GM19240 (cell line): ENCODE measurements around the gene MAPK8.

Source experiments
- DNase-seq: peaks from one replicate; pipeline ENCODE4 v3.0.0; 2011; ENCODE audit warnings: low spot score; ENCODE audit not compliant: insufficient read length

MAPK8 gene

DNA sequence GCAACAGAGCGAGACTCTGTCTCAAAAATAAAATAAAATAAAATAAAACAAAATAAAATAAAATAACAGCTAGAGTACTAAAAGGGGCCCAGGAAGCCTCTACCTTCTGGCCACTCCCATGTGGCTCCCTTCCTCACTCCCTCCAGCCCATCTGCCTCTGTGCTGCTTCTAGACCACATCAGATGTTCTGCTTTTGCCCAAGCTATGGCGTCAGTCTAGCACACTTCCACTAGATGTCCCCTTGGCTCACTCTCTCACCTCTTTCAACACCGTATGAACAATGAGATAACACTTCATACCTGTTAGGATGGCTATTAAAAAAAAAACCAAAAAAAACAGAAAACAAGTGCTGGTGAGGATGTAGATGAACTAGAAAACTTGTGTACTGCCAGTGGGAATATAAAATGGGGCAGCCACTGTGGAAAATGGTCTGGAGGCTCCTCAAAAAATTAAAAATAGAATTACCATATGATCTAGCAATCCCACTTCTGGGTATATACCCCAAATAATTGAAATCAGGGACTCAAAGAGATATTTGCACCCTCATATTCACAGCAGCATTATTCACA, 166.1 kb downstream of the MAPK8 start:
- DNase-seq: no peak

DNA sequence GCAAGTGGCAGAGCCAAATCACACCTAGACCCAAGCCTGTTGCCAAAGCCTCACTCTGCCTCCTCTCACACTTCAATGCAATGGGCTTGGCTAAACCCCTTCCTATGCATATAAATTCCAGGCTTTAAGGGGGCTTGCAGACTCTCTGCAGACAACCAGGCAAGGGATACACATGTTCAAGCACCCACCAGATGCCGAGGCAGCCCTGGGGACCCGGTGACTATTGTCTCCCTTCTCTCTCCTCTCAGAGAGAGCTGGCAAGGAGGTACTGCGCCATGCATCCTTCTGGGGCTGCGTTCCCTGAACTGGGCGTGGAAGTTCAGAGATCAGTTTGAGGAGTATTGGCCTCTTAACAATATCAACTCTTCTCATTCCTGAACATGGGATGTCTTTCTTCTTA, 167.2 kb downstream of the MAPK8 start:
- no peak for DNase-seq

DNA sequence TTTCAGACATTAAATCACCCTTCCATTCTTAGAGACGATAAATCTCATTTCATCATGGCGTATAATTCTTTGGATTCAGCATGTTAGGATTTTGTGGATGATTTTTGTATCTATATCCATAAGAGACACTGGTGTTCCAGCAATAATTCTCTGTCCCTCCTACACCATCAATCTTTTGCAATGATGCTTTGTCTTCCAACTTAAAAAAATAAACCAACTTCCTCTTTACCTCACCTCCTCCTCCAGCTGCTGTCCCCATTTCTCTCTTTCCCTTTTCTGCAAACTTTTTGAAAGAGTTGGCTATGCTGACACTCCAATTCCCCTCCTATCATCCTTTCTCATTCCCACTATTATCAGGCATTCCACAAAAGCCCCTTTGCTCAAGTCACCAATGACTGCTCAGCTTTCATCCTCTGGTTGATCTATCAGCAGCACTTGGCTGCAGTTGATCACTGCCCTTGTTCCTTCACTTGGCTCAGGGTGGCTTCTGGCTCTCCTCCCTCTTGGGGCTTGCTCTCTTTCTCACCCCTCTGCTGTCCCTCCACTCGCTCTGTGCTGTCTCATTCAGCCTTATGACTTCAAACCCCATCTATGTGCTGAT, 168.4 kb downstream of the MAPK8 start:
- no peak for DNase-seq

DNA sequence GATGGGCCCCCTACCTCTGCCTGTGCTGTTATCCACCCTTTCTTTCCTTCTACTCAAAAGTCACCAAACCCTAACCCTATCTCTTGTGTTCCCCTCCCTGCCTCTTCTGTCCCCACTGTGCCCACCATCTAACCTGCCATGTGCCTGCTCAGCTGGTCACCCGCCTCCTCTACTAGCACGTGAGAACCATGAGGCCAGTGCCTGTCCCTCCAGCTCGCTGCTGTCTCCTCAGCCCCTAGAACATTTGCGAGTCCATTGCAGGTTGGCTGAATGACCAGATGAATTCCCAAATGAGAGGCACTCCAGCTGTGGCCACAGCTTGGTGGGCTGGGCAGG, 169.4 kb downstream of the MAPK8 start:
- no peak for DNase-seq

DNA sequence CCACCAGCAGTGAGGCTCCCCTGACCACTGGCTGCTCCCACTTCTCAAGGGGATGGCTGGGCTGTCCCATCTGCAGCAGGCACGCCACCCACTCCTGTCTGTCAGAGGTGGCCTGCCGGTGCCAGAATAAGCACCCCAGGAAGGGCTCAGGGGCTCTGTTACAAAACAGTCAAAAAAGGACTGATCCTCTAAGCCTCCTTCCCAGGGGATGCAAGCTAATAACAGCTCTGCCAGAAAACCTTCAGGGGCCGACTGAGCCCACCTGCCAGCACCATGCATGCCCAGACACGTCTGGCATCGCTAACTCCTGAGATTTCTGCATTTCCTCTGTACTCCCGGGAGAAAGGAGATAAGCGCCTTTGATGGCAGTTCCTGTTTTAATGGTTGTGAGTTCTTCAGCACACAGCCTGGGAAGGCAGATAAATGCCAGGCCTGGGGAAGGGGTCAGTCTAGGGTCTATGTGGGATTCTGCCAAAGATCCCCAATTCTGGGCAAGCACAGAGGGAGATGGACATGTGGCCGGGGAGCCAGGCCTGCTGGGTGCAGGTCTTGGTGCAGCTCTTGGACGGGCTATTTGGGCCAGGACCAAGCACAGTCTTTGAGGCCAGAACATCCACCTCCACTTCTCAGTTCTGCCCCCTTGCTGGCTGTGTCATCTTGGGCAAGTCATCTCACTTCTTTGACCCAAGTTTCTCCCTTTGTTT, 170.0 kb downstream of the MAPK8 start:
- DNase-seq: no peak

DNA sequence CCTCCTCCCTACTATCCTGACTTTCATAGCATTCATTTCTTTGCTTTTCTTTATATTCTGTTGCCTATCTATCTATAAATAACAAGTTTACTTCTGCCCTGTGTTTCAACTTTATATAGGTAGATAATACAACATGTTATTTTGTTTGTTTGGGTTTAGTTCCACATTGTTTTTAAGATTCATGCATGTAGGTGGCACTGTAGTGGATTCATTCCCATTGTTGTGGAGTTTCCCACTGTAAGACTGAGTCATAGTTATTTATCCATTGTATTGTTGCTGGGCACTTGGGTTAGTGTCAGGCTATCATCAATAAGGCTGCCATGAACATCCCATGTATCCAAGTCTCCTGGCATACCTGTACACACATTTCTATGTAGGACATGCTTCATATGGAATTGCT, 170.7 kb downstream of the MAPK8 start:
- no peak for DNase-seq

DNA sequence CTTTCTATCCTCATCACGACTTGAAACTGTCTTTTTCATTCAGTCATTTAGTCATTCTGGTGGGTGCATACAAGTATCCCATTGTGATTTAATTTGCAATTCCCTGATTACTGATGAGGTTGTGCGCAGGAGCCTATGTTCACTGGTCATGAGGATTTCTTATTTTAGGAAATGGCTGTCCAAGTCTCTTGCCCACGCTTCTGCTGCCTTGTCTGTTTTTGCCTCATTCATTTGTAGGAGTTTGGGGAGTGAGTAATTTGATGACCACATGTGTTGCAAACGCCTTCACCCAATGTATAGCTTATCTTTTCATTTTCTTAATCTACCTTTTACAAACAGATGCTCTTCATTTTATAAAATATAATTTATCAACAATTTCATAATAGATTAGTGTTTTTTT, 171.1 kb downstream of the MAPK8 start:
- no peak for DNase-seq

DNA sequence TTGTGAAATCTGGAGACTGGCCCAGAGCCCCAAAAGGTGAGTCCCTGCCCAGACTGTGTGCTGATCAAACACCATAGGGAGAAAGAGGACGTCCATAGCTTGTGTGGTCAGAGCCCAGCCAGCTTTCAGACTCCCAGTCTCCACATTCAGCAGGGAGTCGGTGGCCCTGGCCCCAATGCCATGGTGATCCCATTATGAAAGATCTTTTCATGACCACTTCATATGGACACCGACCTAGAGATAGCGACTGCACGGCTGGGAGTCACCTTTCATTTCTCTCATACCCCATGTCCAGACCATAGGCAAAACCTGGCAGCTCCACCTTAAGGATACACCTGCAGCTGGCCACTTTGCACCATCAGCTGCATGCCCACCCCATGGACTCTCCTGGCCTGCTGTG, 172.0 kb downstream of the MAPK8 start:
- no peak for DNase-seq

DNA sequence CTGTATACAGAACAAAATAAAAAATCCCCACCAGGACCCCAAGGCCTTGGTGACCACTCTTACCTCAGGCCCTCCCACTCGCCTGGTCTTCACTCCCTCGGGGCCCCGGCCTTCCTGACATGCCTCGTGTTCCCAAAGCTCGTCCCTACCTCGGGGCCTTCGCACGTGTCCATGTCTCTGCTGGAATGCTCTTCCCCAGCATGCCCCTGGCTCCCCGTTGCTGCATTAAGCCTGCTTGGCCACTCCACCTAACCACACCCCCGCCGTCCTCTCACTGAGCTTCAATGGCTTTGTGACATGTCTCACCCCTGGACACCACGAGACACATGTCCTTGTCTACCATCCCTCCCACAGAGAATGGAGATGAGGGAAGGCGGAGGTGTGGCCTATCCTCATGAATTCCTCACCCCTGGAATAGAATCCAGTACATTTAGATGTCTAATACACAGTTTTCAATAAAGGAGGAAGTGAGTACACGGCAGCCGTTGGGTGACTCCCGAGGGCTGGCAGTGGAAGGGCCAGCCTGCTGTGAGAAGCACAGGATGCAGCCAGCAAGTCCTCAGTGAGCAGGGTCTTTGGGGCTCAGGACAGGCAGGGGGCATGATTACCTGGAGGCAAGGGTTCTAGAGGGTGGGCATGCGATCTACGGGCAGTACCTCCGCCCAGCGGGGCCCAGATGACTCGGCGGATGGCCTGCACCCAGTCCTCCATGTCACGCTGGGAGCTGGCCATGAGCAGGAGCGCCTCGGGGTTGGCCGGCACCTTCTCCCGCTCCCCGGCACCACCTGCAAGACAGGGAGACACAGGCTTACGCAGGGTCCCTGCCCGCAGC, 172.7 kb downstream of the MAPK8 start:
- no peak for DNase-seq

DNA sequence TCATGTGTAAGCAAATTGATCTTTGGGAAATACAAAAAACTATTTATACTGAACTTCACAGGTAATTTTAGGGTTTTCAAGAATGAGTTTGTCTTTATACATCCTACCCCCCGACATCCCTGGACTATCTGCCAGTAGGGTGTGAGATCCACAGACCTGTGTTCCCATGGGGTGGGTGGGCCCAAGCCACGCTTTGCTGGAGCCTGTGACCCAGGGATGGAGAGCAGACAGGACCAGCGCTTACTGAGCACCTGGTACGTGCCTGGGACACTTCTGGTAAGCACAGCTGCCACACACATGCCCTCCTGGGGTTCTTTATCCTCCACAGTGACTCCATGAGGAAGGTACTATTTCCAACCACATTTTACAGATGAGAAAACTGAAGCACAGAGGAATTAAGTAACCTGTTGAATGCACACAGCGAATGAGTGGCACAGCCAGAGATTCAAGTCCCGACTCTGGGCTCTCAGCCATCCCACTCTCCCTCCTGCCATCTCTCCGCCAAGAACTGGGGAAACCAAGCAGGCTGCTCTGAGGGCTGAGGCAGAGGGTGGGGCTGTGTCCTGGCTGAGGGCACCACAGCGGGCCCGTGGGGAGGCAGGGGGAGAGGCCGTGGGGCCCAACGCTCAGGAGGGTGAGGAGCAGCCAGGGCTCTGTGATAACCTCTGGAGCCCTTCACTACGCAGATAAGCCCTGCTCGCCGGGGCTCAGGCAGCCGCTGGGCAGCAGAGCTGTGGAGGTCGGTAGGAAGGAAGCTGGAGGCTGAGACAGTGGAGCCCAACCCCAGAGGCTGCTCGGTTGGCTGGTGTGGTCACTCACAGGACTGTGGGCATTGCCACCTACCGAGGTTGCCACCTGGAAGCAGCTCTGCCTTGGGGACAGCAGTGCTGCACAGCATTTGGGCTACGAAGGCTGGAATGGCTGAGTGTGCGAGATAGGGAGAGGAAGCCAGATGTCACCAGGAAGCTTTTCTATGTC, 174.2 kb downstream of the MAPK8 start:
- DNase-seq: no peak

DNA sequence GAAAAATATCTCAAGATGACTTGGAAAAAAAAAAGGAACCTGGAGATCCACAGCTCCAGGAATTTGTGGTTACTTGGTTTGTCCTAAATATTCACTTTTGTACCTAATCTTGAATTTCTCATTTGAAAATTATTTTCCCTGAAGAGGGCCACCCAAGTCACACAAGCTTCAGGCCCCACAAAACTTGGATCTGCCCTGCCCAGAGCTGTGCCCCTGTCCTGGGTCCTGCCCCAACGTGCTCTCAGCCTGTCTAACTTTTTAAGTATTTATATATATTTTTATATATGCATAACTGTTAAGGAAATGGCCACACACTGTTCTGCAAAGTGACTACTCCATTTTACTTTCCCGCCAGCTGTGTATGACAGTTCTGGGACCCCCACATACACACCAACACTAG, 174.9 kb downstream of the MAPK8 start:
- no peak for DNase-seq

DNA sequence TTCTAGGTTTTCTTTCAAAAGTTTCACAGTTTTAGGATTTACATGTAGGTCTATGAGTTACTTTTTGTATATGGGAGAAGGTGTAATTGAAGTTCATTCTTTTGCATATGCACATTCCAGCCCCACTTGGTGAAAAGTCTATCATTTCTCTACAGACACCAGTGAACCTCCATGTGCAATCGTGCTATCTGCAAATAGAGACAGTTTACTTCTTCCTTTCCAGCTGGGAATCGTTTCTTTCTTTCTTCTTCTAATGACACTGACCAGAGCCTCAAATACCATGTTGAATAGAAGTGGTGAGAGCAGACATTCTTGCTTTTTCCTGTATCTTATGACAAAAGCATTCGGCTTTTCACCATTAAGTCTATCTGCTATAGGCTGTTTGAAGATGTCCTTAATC, 175.7 kb downstream of the MAPK8 start:
- DNase-seq: no peak

DNA sequence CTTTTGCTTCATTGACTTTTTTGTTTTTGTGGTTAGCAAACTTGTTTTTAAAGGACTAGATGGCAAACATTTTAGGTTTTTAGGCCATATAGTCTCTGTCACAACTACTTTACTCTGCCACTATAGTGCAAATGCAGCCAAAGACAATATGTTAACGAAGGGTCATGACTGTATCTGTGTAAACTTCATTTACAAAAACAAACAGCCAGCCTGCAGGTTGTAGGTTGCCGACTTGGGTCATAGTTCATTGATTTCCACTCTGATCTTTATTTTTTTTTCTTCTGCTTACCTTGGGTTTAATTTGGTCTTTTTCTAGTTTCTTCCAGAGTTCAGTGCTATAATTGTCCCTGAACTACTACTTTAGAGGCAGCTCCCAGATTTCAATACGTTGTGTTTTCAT, 178.4 kb downstream of the MAPK8 start:
- DNase-seq: no peak

DNA sequence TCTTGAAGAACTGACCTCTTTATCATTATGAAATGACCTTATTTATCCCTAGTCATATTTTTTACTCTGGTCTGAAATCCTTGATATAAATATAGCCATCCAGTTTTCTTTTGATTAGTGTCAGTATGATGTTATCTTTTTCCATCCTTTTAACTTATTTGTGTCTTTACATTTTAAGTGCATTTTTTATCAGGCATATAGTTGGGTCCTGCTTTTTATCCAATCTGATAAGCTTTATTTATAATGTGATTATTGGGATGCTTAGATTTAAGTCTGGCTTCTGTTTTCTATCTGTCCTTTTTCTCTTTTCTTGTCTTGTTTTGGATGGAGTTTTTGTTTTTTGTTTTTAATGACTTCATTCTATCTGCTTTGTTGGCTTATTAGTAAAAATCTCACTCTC, 179.2 kb downstream of the MAPK8 start:
- no peak for DNase-seq

DNA sequence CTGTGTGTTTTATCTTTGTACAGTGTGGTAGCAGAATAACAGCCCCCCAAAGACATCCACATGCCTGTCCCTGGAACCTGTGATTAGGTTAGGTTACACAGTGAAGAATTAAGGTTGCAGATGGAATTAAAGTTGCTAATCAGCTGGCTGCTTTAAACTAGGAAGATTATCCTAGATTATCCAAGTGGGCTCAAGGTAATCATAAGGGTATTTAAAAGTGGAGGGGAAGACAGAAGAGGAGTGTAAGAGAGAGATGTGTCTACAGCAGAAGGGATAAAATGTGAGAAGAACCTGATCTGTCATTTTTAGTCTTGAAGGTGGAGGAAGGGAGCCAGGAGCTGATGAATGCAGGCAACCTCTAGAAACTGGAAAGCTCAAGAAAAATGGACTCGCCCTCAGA, 180.8 kb downstream of the MAPK8 start:
- no peak for DNase-seq
